HG02852 (cell line): ENCODE results near the gene KLRC4.
"Not testable (repeated sequence)": the region's sequence is repeated elsewhere in the genome, so short reads cannot be mapped to it uniquely, and the experiment has no call there.

Experiments used
- ATAC-seq: cut with Tn5 transposase; IDR thresholded peaks from one replicate; pipeline ENCODE4 v1.9.1; 2021; ENCODE audit warnings: mild to moderate bottlenecking, moderate library complexity; ENCODE audit not compliant: unreplicated experiment

Gene KLRC4, protein sequence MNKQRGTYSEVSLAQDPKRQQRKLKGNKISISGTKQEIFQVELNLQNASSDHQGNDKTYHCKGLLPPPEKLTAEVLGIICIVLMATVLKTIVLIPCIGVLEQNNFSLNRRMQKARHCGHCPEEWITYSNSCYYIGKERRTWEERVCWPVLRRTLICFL

GRCh38 chr12:10409392-10409791 is at the start of gene KLRC4:
Gene KLRC4, minus strand, starts transcription at chr12:10409757. Its CDS starts 182 bp downstream, at chr12:10409575.
- no peak for ATAC-seq

GRCh38 chr12:10457760-10458159 is 48.2 kb upstream of the KLRC4 start:
- ATAC-seq = no peak

GRCh38 chr12:10456856-10457255 is 47.3 kb upstream of the KLRC4 start:
- no peak for ATAC-seq

DNA sequence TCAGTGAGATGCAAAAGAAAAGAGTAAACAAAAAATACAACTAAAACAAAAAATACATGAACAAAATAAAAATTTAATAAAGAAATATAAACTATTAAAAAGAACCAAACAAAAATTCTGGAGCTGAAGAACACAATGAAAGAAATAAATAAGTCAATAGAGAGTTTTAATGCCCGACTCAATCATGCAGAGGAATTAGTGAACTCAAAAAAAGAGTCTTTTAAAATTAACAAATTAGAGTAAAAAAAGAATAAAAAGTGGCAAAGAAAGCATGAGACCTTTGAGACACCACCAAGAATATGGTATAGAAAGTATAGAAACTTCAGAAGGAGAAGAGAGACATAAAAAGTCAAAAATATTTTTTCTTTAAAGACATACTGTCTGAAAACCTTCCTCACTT is 46.2 kb upstream of the KLRC4 start:
- no peak for ATAC-seq

DNA sequence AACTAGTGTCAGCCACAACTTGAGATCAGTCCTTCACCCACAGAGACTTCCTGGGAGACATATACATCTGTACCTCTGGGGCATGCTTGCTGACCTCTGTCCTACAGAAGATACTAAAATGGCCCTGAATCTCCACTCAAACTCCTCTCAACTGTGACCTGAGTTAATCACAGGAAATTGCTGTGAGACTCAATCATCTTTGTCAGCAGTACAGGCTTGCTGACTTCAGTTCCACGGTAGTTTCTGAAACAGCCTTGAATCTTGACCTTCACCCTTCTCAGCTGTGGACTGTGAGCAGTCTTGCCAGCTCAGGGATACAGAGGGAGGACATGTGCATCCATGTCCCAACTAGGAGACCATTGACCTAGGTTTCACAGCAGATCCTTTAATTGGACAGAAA is 45.0 kb upstream of the KLRC4 start:
- ATAC-seq = no peak

- no peak for ATAC-seq
Observed at GRCh38 chr12:10453156-10453555, 43.6 kb upstream of the KLRC4 start, which contains the start of gene KLRC1. Gene KLRC1, minus strand, starts transcription at chr12:10453377. Its CDS starts 2,221 bp downstream, at chr12:10451156.

GRCh38 chr12:10448236-10448635 is 38.7 kb upstream of the KLRC4 start:
- no peak for ATAC-seq

DNA sequence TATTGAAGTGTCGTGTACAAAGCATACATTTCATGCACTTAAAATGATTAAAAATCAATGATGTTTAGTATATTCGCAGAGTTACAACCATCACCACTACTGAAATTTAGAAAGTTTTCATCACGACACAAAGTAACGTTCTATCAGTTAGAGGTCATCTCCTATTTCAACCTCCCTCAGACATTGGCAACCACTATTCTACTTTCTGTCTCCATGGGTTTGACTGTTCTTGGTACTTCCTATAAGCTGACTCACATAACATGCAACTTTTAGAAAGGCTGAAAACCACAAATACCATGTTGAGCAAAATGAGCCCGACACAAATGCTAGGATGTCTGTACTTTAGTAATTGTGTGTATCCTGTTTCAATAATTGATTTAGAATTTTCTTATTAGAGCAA is 36.5 kb upstream of the KLRC4 start:
- not testable (repeated sequence) for ATAC-seq

DNA sequence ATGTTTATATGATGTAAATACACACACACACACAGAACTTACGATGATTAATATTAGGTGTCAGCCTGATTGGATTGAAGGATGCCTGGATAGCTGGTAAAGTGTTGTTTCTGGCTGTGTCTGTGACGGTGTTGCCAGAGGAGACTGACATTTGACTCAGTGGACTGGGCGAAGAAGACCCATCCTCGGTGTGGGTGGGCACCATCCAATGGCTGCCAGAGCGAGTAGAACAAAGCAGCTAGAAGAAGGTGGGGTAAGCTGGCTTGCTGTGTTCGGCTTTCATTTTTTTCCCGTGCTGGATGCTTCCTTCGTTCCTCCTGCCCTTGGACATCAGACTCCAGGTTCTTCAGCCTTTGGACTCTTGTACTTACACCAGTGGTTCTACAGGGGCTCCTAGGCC is 31.6 kb upstream of the KLRC4 start:
- ATAC-seq = not testable (repeated sequence)

DNA sequence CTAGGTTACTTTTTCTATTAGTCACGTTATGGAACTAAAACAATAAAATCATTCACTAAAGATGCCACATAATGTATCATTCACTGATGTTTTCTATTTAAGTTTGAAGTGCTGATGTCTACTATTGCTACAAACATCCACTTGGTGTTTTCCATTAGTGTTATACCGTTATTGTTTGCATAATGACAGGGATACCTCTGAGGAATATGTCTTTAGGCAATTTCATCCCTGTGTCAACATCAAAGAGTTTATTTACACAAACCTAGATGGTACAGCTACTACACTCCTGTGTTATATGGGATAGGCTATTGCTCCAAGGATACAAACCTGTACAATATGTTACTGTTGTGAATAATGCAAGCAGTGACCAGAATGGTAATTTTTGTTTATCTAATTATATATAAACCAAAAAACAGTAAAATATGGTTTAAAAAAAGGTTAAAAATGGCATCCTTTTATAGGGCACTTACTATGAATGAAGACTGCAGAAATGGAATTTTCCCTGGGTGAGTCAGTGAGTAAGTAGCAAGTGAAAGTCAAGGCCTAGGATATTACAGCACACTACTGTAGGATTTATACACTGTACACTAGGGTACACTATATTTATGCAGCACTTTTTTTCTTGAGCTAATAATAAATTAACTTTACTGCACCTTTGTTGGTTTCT is 30.2 kb upstream of the KLRC4 start:
- ATAC-seq = not testable (repeated sequence)

GRCh38 chr12:10437601-10438000 is 28.0 kb upstream of the KLRC4 start:
- not testable (repeated sequence) for ATAC-seq

DNA sequence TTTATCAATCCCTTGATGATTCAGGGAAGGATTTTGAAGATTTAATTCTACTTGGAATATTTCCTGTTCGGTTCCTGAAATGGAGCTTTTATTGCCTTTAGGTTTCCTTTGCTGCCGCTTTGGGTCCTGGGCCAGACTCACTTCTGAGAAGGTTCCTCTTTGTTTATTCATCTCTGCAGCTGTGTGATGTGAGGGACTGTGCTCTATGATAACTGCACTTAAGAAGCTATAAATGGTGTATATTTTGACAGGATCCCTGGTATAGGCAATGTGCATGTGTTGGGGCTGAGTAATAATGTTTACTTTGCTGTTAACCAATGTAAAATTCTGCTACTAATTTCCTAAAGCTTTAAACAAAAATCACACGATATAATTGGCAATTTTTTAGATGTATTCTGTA is 26.3 kb upstream of the KLRC4 start, which contains the start of gene KLRC2:
KLRC2 (minus strand) TSS at position 195 of the 400 bp plus-strand sequence; CDS start at position 171, 24 bp downstream.
- ATAC-seq = not testable (repeated sequence)

DNA sequence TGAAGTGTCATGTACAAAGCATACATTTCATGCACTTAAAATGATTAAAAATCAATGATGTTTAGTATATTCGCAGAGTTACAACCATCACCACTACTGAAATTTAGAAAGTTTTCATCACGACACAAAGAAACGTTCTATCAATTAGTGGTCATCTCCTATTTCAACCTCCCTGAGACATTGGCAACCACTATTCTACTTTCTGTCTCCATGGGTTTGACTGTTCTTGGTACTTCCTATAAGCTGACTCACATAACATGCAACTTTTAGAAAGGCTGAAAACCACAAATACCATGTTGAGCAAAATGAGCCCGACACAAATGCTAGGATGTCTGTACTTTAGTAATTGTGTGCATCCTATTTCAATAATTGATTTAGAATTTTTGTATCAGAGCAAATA is 21.1 kb upstream of the KLRC4 start:
- ATAC-seq = not testable (repeated sequence)

GRCh38 chr12:10425938-10426337 is 16.4 kb upstream of the KLRC4 start:
- ATAC-seq = not testable (repeated sequence)

DNA sequence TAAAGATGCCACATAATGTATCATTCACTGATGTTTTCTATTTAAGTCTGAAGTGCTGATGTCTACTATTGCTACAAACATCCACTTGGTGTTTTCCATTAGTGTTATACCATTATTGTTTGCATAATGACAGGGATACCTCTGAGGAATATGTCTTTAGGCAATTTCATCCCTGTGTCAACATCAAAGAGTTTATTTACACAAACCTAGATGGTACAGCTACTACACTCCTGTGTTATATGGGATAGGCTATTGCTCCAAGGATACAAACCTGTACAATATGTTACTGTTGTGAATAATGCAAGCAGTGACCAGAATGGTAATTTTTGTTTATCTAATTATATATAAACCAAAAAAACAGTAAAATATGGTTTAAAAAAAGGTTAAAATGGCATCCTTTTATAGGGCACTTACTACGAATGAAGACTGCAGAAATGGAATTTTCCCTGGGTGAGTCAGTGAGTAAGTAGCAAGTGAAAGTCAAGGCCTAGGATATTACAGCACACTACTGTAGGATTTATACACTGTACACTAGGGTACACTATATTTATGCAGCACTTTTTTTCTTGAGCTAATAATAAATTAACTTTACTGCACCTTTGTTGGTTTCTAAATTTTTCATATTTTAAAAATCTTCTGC is 14.8 kb upstream of the KLRC4 start:
- not testable (repeated sequence) for ATAC-seq

DNA sequence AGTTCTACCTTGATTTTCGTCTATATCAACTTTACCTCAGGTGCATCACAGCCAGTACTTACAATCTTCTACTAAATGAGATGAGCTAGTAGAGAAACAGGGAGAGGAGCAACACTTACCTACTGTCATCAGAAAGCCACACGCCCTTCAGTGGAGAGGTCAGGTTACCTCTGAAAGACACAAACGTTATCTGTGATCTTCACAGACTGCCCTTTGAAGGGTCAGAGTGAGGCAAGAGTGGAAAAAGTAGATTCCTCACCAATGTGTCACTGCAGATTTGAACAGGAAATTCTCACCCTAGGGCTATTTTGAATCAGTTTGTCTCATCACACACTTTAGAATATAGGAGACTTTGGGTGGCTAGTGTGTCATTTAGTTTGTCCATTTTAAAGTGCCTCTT is 12.6 kb upstream of the KLRC4 start:
- ATAC-seq = not testable (repeated sequence)

- not testable (repeated sequence) for ATAC-seq
Observed at GRCh38 chr12:10420334-10420733, 10.8 kb upstream of the KLRC4 start, which contains the start of gene KLRC3. Gene KLRC3, minus strand, starts transcription at chr12:10420595. Its CDS starts 45 bp downstream, at chr12:10420550.

DNA sequence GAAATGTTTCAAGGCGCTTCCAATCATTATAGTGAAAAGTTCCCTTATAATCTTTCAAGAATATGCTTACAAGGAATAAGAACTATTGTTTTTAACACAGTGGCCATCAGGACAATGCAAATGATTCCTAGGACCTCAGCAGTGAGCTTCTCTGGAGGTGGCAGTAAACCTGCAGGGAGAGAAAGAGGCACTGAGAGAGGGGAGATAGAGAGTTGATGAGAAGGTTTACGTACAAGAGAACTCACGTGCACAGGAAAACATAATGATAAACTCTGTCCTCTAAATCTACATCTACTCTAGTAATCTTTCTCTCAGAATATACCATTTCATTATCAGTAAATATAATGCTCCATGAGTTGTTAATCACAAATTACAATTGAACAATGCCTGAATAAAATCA is 715 bp downstream of the KLRC4 start:
- ATAC-seq = no peak

DNA sequence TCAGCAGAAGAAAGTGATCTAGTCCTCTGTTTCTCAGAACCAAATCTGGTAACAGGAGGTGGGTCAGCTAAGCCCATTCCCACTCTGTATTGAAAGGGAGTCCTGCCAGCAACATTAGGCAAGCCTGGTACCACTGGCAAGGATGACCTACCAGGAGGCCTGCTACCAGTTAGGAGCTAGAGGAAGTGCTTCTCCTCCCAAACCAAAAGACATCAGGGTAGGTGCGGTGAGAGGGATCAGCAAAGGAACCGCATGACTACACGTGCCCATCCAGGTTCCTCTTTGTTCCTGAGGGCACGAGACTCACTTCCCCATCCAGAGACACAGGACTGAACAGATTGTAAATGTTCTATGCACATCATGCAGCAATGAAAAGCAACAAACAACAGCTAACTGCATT is 2.8 kb downstream of the KLRC4 start:
- ATAC-seq = no peak

DNA sequence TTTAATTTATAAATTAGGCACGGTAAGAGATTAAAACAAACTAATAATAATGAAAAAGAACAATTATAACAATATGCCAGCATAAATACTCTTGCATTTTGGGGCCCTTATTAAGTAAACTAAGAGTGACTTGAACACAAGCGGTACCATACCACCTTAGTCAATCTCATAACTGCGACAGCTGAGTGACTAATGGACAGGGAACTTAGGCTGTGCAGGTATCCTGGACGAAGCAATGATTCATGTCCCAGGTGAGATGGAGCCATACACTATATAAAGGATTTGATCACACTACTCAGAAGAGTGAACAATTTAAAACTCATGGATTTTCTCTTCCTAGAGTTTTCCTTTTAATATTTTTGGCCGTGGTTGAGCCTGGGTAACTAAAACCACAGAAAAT is 4.3 kb downstream of the KLRC4 start:
- no peak for ATAC-seq

DNA sequence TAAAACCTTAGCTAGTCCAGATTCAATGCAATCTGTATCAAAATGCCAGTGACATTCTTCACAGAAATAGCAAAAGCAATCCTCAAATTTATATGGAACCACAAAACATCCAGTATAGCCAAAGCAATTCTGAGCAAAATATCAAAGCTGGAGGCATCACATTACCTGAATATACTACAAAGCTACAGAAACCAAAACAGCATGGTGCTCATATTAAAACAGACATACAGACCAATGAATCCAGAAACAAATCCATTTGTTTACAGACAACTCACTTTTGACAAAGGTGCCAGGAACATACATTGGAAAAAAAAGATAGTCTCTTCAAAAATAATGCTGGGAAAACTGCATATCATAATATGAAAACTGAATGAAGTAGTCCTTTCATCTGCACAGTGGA is 4.8 kb downstream of the KLRC4 start:
- ATAC-seq = no peak

DNA sequence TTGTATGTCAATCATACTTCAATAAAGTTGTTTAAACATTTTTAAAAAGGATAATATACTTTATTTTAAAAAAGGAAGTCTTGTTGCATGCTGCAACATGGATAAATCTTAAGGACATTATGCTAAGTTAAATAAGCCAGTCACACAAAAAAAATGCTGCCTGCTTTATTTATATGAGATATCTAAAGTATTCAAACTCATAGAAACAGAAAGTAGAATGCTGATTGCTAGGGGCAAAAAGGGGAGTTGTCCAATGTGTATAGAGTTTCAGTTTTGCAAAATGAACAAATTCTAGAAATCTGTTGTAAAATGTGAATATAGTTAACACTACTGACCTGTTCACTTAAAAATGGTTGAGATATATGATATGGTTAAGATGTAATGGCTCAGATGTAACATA is 8.7 kb downstream of the KLRC4 start:
- ATAC-seq = no peak
